T1000 (cell line): Measurements from ENCODE around the gene RGS6.
A peak's percentile ranks its signal among the peaks of the same experiment; 100 is the strongest.

Experiments
- DNase-seq: peaks from one replicate; lab custom pipeline; 2025; ENCODE audit warnings: mixed read lengths; lab: John Stamatoyannopoulos, UW

The RGS6 gene

GRCh38 chr14:72404998-72405397, 472.8 kb downstream of the RGS6 start:
- DNase-seq: no peak

- no peak for DNase-seq
Measured at GRCh38 chr14:72408020-72408419, 475.8 kb downstream of the RGS6 start.

- DNase-seq: no peak
Measured at GRCh38 chr14:72409047-72409446, 476.8 kb downstream of the RGS6 start.

- DNase-seq: no peak
Measured at GRCh38 chr14:72416081-72416849, 484.0 kb downstream of the RGS6 start.

- no peak for DNase-seq
Measured at GRCh38 chr14:72416892-72417291, 484.7 kb downstream of the RGS6 start.

- DNase-seq: no peak
Measured at GRCh38 chr14:72418806-72419205, 486.6 kb downstream of the RGS6 start.

- DNase-seq: no peak
Measured at GRCh38 chr14:72419226-72419775, 487.1 kb downstream of the RGS6 start.

GRCh38 chr14:72420749-72421474, 488.7 kb downstream of the RGS6 start:
- peak; percentile 14 for DNase-seq

GRCh38 chr14:72423957-72424356, 491.7 kb downstream of the RGS6 start:
- DNase-seq: no peak

GRCh38 chr14:72430457-72430856, 498.2 kb downstream of the RGS6 start:
- DNase-seq: no peak

GRCh38 chr14:72432748-72433147, 500.5 kb downstream of the RGS6 start:
- DNase-seq: no peak

- no peak for DNase-seq
Measured at GRCh38 chr14:72433511-72433910, 501.3 kb downstream of the RGS6 start.

- DNase-seq: no peak
Measured at GRCh38 chr14:72434856-72435255, 502.6 kb downstream of the RGS6 start.

- no peak for DNase-seq
Measured at GRCh38 chr14:72439707-72440106, 507.5 kb downstream of the RGS6 start.

GRCh38 chr14:72443256-72443655, 511.0 kb downstream of the RGS6 start:
- no peak for DNase-seq

- DNase-seq: no peak
Measured at GRCh38 chr14:72443991-72444441, 511.8 kb downstream of the RGS6 start.

GRCh38 chr14:72444701-72445100, 512.5 kb downstream of the RGS6 start:
- no peak for DNase-seq

- DNase-seq: no peak
Measured at GRCh38 chr14:72448212-72448611, 516.0 kb downstream of the RGS6 start.

- no peak for DNase-seq
Measured at GRCh38 chr14:72450473-72451044, 518.3 kb downstream of the RGS6 start.

- no peak for DNase-seq
Measured at GRCh38 chr14:72451054-72451972, 519.1 kb downstream of the RGS6 start.

- no peak for DNase-seq
Measured at GRCh38 chr14:72452774-72453173, 520.5 kb downstream of the RGS6 start.
